ENCODE data around the gene SMIM7.
"Not testable (repeated sequence)": the region's sequence is repeated elsewhere in the genome, so short reads cannot be mapped to it uniquely, and the experiment has no call there.

Gene SMIM7

DNA sequence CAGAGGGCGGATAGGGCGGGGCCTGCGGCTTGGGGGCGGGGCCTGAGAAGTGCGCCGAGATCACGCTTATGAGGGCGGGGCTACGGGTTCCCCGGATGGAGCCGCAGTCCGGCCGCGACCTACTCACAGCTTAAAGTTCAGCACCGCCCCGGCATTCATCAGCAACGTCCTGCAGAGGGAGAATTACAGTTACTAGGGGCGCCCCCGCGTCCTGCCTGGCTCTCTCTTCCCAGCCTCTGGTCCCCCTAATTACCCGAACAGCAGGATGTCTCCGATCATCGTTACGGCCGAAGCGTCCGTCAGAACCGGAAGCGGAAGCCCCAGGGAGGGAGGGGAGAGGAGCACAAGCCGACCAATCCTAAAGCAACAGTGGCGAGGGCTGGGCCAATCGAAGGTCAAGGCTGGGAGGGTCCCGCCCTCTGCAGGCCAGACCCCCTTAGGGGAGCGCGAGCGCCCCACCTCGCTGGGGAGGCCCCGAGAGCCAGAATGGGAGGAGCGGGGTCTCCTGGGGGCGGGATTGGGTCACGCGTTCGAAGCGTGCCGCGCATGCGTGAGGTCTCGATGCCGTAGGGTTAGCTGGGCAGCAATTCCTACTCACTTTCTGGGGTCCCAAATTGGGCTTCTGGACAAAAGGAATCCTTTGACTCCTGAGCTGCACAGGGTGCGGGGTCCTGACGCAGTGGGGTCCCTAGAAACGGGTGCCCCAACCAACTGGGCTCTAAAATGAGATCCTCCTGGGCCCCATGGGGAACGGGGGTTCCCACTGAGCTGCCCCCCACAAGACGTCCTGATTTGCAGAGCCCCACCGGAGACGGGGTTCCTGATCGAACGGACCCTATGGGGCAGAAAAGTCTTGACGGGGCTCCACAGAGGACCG, at the start of gene SMIM7:
TSS of gene SMIM7 (minus strand) at position 313 of the 877 bp plus-strand sequence. CDS start at position 279, 34 bp downstream.
- DNase-seq, result peak; percentile 90 to 97

DNA sequence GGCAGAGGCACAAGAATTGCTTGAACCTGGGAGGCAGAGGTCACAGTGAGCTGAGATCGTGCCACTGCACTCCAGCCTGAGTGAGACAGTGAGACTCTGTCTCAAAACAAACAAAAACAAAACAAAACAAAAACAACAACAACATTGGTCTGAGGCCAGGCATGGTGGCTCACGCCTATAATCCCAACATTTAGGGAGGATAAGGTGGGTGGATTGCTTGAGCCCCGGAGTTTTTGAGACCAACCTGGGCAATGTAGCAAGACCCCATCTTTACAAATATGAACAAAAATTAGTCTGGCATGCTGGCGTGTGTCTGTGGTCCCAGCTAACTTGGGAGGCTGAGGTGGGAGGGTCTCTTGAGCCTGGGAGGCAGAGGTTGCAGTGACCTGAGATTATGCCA, 43.7 kb upstream of the SMIM7 start:
- DNase-seq, result no peak

DNA sequence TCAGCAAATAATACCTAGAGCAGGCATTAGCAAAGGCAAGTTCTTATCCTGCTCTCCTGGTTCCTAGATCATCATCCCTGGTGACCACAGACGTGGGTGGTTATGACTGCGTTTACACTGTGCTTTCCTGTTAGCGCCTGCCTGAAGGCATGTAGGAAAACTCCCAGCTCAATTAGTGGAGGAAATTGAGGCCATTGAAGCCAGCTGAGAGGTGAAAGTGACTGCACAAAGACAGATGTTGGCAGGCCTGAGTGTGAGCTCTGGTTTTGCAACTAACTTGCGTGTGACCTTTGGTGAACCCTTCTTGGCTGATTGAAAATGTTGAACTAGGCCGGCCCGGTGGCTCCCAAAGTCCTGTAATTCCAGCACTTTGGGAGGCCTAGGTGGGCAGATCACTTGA, 42.2 kb upstream of the SMIM7 start:
- DNase-seq, result no peak

DNA sequence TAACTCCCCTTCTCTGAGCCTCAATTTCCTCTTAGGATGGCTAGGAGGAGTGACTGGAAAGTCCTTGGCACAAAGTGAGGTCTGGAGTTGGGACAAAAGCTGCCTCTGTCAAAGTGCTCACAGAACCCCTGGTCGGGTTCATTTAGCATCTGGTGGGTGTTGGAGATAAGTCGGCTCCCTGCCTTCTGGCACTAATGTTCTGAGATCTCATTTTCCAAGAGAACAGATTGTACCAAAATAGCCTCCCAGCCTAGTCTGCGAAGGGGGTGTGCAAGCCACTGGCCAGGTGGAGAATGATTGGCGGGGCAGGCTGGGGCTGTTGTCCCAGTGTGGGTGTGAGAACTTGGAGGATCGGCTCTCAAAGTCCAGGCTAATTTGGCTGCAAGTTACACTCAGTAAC, 39.0 kb upstream of the SMIM7 start:
- no peak for DNase-seq

DNA sequence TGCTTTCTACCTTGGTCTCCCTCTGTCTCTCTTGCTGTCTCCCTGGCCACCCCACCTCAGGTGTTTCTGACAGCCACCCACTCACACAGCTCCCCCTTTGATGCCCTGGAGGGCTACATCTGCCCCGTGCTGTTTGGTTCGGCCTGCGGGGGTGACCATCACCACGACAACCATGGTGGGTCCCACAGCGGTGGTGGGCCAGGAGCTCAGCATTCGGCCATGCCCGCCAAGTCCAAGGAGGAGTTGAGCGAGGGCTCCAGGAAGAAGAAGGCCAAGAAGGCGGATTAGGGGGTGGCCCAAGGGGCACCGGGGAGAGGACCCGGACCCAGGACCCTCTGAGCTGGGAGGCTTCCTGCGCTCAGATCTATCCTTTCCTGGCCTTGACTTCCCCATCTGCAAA, 28.1 kb upstream of the SMIM7 start:
- DNase-seq, result no peak

DNA sequence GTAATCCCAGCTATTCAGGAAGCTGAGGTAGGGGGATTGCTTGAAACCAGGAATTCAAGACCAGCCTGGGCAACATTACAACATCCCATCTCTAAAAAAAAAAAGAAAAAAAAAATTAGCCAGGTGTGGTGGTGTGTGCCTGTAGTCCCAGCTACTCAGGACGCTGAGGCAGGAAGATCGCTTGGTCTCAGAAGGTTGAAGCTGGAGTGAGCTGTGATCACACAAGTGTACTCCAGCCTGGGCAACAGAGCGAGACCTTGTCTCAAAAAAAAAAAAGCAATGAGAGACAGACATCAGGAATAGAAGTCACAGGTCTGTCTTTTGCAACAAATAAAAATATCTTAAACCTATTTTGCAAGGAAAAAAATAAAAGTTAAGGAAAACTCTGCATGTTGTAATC, 24.3 kb upstream of the SMIM7 start:
- DNase-seq, result no peak

DNA sequence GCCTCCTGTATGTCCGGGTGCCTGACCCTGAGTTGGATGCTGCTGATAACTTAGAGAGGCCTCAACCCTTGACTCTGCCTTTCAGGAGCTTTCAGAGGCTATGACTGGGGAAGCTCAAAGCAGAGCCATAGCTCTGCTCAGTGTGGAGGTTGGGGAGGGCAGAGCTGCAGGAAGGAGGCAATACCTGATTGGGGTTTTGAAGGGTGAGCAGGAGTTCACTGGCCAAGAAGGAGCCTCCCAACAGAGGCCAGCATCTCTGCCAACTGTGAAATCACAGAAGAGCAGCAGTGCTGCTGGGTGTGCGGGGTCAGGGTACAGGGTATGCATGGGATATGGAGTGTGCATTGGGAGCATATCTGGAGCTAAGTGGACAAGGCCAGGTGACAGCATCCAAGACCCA, 22.6 kb upstream of the SMIM7 start:
- no peak for DNase-seq

DNA sequence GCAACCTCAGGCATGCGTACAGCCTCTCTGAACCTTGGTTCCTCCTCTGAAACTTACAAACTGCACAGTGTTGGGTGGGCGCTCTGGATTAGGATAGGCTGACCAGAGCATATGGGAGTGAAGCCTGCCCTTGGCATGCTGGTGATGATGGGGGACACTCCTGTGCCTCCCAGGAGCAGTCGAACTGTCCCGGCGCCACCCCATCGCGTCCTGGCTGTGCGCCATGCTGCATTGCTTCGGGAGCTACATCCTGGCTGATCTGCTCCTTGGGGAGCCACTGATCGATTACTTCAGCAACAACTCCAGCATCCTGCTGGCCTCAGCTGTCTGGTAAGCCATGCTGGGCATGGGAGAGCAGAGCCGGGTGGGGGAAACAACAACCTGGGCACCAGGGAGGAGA, 19.9 kb upstream of the SMIM7 start:
- DNase-seq, result no peak

DNA sequence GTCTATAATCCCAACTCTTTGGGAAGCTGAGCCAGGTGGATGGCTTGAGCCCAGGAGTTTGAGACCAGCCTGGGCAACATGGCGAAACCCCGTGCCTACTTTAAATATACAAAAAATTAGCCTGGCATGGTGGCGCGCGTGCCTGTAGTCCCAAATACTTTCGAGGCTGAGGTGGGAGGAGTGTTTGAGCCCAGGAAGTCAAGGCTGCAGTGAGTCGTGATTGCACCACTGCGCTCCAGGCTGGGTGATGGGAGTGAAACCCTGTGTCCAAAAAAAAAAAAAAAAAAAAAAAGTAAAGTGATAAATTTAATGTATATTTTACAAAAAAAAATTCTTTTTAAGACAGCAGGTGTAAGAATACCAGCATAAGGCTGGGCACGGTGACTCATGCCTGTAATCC, 18.6 kb upstream of the SMIM7 start:
- no peak for DNase-seq

DNA sequence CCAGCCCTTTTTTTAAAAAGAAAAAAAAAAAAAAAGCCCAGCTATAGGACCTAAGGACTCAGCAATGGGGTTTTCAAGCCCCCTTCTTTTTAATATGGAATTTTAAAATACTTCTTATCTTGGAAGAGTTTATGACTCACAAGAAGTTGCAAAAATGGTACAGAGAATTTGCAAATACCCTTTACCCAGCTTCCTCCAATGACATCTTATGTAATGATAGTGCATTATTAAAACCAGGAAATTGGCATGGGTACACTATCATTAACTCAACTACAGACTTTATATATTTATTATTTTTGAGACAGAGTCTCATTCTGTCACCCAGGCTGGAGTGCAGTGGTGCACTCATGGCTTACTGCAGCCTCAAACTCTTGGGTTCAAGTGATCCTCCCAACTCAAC, 17.1 kb upstream of the SMIM7 start:
- no peak for DNase-seq

DNA sequence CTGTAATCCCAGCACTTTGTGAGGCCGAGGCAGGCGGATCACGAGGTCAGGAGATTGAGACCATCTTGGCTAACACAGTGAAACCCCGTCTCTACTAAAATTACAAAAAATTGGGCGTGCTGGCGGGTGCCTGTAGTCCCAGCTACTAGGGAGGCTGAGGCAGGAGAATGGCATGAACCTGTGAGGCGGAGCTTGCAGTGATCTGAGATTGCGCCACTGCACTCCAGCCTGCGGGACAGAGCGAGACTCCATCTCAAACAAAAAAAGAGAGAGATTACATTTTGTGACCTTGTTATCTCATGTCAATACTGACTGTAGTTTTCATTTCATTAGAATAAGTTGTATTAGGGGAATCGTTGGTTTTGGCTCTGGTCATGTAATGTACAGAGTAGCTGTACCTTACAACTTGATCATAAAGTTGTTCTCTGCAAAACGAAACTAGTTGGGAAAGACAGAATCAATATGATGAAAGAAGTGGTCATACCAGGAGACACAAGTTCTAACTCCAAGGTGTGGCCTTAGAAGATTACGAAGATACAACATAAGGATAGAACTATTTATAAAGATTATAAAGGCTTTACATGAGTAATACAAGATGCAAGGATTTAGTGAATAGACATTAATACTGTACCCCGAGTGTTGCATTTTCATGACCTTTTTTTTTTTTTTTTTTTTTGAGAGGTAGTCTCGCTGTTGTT, 16.3 kb upstream of the SMIM7 start:
- DNase-seq, result no peak

DNA sequence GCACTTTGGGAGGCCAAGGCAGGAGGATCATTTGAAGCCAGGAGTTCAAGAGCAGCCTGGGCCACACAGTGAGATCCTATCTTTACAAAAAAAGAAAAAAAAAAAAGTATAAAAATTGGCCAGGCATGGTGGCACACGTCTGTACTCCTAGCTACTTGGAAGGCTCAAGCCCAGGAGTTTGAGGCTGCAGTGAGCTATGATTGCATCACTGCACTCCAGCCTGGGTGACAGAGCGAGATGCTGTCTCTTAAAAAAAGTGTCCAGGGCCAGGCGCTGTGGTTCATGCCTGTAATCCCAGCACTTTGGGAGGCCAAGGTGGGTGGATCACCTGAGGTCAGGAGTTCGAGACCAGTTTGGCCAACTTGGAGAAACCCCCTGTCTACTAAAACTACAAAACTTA, 13.9 kb upstream of the SMIM7 start:
- DNase-seq, result not testable (repeated sequence)

DNA sequence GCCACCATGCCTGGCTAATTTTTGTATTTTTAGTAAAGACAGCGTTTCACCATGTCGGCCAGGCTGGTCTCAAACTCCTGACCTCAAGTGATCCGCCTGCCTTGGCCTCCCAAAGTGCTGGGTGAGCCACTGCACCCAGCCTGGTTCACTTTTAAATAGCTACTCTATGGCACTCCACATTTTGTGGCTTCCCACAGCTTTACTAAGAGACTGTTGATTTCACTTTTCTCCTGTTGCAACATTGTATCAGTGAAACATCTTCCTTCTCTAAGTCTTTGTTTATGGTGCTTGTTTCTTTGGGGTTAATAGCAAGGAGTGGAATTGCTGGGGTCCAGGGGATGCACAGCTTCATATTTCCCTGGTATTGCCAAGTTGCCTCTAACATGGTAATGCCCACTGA, 13.3 kb upstream of the SMIM7 start:
- DNase-seq, result no peak

DNA sequence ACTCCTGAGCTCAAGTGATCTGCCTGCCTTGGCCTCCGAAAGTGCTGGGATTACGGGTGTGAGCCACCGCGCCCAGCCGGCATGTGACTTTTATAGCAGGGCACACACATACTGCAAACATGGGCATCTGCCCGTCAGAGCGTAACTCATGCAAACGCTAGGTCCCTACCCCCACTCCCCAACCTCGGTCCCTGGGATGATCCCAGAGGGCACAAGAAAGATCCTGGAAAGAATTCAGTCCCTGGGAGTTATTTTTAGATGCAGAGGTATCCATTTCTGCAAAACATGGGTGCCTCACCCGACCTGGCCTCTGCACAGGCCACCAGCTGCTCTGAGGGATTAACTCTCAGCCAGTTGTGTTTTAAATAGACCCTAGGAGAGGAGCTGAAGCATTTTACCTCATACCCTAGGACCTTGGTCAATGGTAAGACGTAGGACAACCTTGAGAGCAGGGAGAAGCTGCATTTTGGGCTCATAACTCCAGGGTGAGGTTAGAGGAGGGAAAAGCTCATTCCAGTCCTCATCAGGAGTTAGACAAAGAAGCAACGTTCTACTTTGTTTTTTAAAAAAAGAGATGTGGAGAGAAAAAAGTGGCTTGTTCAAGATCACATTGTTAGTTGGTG, 11.8 kb upstream of the SMIM7 start:
- no peak for DNase-seq

DNA sequence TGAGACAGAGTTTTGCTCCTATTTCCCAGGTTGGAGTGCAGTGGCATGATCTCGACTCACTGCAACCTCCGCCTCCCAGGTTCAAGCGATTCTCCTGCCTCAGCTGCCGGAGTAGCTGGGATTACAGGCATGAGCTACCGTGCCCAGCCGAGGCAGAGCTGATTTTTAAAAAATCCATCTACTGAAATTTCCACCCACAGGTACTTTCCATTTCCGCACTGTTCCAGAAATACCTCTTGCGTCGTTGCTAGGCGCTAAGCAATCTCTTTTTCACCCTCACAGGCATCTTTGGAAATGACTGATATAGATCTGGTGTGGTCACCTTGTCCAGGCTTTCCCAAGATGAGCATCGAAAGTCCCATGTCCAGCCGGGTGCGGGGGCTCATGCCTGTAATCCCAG, 10.3 kb upstream of the SMIM7 start:
- no peak for DNase-seq

DNA sequence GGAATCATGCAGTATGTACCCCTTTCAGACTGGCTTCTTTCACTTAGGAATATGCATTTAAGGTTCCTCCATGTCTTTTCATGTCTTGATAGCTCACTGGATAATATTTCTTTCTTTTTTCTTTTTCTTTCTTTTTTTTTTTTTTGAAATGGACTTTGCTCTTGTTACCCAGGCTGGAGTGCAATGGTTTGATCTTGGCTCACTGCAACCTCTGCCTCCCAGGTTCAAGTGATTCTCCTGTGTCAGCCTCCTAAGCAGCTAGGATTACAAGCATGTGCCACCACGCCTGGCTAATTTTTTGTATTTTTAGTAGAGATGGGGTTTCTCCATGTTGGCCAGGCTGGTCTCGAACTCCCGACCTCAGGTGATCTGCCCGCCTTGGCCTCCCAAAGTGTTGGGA, 8.8 kb upstream of the SMIM7 start:
- not testable (repeated sequence) for DNase-seq

DNA sequence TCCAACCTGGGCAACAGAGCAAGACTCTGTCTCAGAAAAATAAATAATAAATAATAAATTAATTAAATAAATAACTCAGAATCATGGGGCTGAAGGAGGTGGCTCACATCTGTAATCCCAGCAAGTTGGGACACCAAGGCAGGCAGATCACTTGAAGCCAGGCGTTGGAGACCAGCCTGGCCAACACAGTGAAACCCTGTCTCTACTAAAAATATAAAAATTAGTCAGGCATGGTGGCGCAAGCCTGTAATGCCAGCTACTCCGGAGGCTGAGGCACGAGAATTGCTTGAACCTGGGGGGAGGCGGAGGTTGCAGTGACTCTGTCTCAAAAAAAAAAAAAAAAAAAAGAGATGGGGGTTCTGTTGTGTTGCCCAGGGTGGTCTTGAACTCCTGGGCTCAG, 8.2 kb upstream of the SMIM7 start:
- no peak for DNase-seq

DNA sequence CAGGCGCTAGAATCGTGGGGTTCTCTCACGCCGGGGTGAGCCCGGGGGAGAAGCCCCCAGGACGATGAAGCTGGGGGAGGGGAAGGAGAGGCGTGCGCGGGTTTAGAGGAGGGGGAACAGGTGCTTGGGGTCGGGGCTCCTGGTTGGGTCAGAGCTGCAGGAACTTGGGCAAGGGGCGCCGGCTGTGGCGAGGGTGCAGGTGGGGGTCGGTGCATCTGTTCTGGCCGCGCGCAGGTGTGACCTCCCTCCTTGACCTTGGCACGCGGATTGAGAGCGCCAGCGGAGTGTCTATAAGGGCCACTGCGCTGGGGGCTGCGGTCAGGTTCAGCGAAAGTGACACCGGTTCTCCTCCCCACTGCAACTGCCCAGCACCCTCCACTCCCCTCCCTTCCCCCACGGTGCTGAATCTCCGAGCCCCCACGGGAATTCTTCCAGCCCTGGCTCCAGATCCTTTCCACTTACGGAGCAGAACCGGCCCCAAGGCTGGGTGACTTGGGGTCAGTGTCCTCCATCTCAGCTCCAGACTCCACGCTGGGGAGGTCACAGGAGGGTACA, 1.6 kb upstream of the SMIM7 start:
- peak in 1 of 2 experiments; percentile 48 for DNase-seq

DNA sequence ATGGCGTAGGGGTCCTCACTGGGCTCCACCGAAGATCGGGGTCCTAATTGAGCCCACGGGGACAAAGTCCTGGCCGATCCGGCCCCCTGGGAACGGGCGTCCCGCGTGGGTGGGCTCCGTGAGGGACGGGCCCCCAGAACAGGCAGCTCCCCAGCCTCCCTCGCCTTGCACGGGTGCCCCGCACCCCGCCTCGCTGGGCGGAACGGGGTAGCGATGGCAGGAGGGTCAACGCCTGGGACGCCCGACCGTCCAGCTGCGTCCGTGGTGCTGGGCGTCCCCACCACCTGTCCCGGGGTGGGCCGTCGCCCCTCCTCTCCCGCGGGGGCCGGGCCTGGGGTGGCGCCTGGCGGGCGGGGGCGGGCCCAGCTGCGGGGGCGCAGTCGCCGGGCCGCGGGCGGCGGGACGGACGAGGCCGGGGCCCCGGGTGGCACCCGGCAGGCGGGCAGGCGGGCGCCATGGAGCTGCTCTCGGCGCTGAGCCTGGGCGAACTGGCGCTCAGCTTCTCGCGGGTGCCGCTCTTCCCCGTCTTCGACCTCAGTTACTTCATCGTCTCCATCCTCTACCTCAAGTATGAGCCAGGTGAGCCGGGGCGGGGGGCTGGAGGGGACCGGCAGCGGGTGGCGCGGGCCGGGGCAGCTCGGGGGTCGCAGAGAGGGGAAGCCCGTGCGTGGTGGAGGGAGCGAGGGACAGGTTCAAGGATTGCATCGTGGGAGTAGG, 977 bp upstream of the SMIM7 start, which contains the start of gene TMEM38A:
TSS of gene TMEM38A (plus strand) at position 377 of the 717 bp plus-strand sequence. CDS start at position 456, 79 bp downstream.
- peak in 1 of 2 experiments; percentile 40 for DNase-seq

DNA sequence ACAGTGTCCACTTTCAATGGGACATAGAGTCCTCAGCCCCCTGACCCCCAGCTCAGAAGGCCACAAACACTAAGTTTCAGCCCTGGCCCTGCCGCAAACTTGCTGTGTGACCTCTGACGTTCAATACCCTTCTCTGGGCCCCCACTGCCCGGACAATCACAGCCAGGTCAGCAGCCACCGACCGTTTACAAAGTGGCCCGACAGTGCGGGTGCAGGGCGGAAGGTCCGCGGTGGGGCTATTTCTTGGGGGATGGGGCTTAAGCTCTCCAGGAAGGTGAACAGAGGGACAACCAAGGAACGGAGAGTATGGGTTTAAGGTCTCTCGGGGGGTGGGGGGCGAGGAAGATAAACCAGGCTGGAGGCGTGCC, 496 bp downstream of the SMIM7 start:
- DNase-seq, result no peak

DNA sequence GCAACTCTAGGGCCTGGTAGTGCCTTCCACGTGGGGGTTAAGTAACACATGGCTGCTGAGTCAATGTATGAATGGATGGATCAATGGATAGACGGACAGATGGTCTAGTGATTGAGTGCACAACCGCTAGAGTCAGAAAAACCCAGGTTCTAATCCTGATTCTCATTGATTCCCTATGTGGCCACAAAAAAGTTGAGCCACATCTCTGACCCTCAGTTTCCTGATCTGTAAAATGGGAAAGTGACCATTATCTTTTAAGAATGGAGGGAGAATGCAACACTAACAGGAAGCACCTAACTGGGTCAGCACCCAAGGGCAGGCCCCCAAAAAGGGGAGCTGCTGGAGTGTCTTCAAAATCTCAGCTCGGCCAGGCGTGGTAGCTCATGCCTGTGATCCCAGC, 2.6 kb downstream of the SMIM7 start:
- DNase-seq, result no peak

DNA sequence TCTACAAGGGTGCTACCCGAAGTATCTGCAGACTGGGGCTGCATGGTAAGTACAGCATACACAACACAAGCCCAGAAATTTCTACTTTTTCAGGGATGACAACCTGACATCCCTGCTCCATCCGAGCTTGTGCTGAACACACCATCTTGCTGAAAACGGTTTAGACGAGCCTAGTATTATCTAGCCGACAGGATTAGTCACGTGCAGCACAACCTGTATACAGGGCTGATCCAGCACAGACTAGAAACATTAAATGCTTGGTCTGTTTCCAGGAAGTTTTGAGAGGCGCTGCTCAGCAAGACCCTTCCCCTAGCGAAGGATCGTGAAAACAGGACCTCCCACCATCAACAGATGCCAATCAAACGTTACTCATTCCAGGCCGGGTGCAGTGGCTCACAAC, 4.2 kb downstream of the SMIM7 start:
- no peak for DNase-seq

DNA sequence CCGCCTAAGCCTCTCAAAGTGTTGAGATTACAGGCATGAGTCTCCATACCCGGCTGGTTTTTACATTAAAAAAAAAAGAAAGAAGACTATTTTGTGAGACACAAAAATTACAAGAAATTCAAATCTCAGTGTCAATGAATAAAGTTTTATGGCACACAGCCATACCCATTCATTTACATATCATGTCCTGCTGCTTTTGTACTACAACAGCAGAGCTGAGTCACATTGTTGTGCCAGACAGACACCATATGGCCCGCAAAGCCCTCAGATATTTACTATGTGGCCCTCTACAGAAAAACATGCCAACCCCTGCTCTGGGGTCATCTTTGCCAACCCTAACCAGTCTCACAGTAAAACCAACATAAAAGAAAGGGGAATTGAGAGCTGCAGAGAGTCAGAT, 5.3 kb downstream of the SMIM7 start:
- DNase-seq, result no peak

Measured in NCI-H526 (cell line).